Measurements from ENCODE around the gene RARRES1. TPM values are rescaled to one million over a fixed set of nuclear protein-coding genes. Genes with fewer than 3 reads are reported as not detected.

The RARRES1 gene
- total and polyA plus RNA-seq, 3 donors from 2014 or later, result 0.24 to 9.7 (median 0.31) TPM

- WGBS, 2 donors, result 80 to 90% methylated on average over 5 of the region's 5 CpGs
- Histone ChIP-seq H3K27ac (no peak overlapping the region), H3K4me3 (no peak overlapping the region), H3K4me1 (no peaks in the 10 kb centered on the region), H3K27me3 (no peaks in the 10 kb centered on the region), H3K9me3 (no peaks in the 10 kb centered on the region), H3K36me3 (ENCODE audit: low read depth, missing control alignments) (no peaks in the 10 kb centered on the region)
- DNase-seq, result no peak
- TF ChIP-seq CTCF (IDR thresholded peaks at IDR 0.05), result no peak
- TF ChIP-seq POLR2A (IDR thresholded peaks at IDR 0.05), result no peak
- intact Hi-C loops (cut with DNase I; ENCODE audit: low total_unique reads), result no loop called here
Measured at GRCh38 chr3:158749526-158749925, 17.3 kb upstream of the RARRES1 start.

- H3K4me3 ChIP-seq, result no peak overlapping the region
- H3K36me3 ChIP-seq (ENCODE audit: low read depth, missing control alignments), result no peaks in the 10 kb centered on the region
- DNase-seq, result peak; percentile 46
- no peak overlapping the region for H3K27ac ChIP-seq
- no peak for TF ChIP-seq CTCF (IDR thresholded peaks at IDR 0.05)
- no peak for TF ChIP-seq POLR2A (IDR thresholded peaks at IDR 0.05)
- no peaks in the 10 kb centered on the region for H3K4me1 ChIP-seq
- no peaks in the 10 kb centered on the region for H3K9me3 ChIP-seq
- 73 to 93% methylated on average over 7 of the region's 7 CpGs for WGBS, 2 donors
- intact Hi-C loops (cut with DNase I; ENCODE audit: low total_unique reads), result no loop called here
- no peaks in the 10 kb centered on the region for H3K27me3 ChIP-seq
Measured at GRCh38 chr3:158748237-158748828, 16.1 kb upstream of the RARRES1 start.

- no peaks in the 10 kb centered on the region for H3K9me3 ChIP-seq
- no peaks in the 10 kb centered on the region for H3K36me3 ChIP-seq (ENCODE audit: low read depth, missing control alignments)
- no peak overlapping the region for H3K27ac ChIP-seq
- no peaks in the 10 kb centered on the region for H3K27me3 ChIP-seq
- no peak for TF ChIP-seq POLR2A (IDR thresholded peaks at IDR 0.05)
- TF ChIP-seq CTCF (IDR thresholded peaks at IDR 0.05), result no peak
- 89 to 99% methylated on average over 3 of the region's 3 CpGs for WGBS, 2 donors
- intact Hi-C loops (cut with DNase I; ENCODE audit: low total_unique reads), result no loop called here
- H3K4me1 ChIP-seq, result no peaks in the 10 kb centered on the region
- no peak for DNase-seq
- no peak overlapping the region for H3K4me3 ChIP-seq
Measured at GRCh38 chr3:158747417-158747816, 15.2 kb upstream of the RARRES1 start.

GRCh38 chr3:158745551-158745950, 13.3 kb upstream of the RARRES1 start:
- 80 to 87% methylated on average over 1 of the region's 1 CpG for WGBS, 2 donors
- no peaks in the 10 kb centered on the region for H3K27me3 ChIP-seq
- TF ChIP-seq CTCF (IDR thresholded peaks at IDR 0.05) (no peak), POLR2A (IDR thresholded peaks at IDR 0.05) (no peak)
- DNase-seq, result no peak
- H3K4me1 ChIP-seq, result no peaks in the 10 kb centered on the region
- intact Hi-C loops (cut with DNase I; ENCODE audit: low total_unique reads), result no loop called here
- no peaks in the 10 kb centered on the region for H3K9me3 ChIP-seq
- H3K27ac ChIP-seq, result no peak overlapping the region
- H3K4me3 ChIP-seq, result no peak overlapping the region
- no peaks in the 10 kb centered on the region for H3K36me3 ChIP-seq (ENCODE audit: low read depth, missing control alignments)

Measured in testis (tissue), 3 donors.